Kasumi-1 (cell line): ENCODE data around the gene CCDC85C.

Source experiments
- DNase-seq, 2 experiments: peaks; one replicate each; lab custom pipeline; 2025; lab: John Stamatoyannopoulos, UW

Gene CCDC85C

GRCh38 chr14:99472937-99473336 lies 131.1 kb downstream of the CCDC85C start:
- DNase-seq, result no peak

- DNase-seq, result no peak
Measured at GRCh38 chr14:99471731-99472130, 132.3 kb downstream of the CCDC85C start.

DNA sequence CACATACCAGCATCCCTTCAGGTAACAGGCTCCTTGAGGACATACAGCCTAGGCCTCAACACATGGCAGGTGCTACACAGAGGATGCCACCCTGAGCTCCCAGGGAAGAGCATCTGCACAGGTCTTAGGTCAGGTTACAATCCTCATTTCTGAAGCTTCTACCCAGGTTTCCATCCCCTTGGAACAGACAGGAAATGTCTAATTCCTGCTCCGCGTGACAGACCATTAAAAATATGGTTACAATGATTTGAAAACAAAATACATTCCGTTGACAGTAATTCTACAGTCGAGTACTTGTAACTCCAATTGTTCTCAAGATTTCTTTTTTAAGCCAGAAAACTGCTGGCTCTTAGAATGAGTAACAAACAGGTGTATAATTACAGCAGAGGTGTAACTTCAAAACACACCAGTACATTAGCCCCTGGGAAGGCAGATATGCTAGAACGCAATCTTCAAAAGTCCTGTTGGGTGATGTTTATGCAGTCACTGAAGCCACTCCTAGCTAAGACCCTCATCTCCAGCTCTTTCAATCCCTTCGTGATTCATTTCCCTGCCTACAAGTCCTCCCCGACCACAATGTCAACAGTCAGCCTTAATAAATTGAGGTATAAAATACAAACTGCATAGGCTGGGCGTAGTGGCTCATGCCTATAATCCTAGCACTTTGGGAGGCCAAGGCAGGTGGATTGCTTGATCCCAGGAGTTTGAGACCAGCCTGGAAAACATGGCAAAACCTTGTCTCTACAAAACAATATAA lies 135.0 kb downstream of the CCDC85C start:
- DNase-seq, result no peak

DNA sequence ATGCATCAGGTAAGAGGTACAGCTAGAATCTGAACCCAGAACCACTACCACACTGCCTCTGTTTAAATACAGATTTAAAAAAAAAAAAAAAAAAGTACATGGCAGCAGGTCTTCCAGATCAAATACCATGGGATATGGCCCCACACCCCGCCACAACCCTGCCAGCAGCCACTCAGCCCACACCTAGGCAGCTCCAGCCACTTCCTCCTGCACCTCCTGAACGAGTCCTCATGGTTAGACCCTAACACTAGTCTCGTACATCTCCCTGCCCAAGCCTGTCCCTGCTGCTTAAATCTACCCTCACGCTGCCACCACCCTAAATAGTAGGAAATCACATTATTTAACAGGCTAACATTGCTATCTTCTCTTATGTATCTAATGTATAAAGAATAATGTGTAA lies 135.9 kb downstream of the CCDC85C start:
- no peak for DNase-seq

- DNase-seq, result no peak
Measured at GRCh38 chr14:99467336-99468078, 136.5 kb downstream of the CCDC85C start.

- DNase-seq, result no peak
Measured at GRCh38 chr14:99466758-99467157, 137.2 kb downstream of the CCDC85C start.

- DNase-seq, result no peak
Measured at GRCh38 chr14:99465288-99465687, 138.7 kb downstream of the CCDC85C start.

- no peak for DNase-seq
Measured at GRCh38 chr14:99463974-99464373, 140.0 kb downstream of the CCDC85C start.

DNA sequence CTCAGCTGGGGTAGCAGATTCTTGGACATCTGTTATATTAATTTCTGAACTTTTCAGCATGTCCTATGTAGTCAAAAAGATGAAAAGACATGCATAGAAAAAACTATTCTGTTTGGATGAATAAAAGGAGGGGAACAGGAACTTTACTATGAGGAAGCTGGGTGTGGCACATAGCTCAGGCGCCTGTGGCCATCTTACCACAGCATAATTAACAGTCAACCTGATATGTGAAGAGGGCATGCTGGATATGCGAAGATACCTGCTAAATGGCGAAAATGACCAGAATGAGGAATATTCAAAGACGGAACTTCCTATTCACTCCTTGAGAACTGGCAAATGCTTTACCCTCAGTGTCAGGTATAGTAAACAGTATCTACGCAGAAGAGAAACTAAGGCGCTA lies 141.8 kb downstream of the CCDC85C start:
- DNase-seq, result no peak

DNA sequence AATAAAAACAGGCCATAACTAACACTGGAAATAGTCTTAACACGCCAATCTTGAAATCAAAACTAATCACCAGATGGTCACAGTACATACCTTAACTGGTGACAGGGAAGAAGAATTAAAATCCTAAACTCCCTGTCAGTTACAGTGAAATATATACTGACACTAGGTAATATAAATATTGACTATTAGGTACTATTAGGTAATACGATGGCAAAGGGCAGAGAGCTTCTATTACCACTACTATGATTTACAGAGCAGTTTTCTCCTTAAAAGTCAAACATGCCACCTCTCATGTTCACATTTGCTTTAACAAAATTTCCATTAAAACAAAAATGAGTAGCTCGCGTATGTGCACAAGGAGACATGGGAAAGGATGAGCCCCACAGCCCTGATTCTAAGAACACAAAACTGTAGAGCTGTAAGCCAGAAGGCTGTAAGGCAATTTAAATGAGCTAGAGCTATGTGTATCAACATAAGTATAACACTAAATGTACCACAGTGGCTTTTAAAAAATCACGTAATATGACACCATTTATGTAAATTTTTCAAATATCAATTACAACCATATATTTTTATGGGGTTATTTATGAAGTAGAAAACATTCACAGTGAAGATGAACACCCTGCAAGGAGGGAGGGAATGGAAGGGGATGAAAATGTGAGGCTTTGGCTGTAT lies 142.5 kb downstream of the CCDC85C start:
- no peak for DNase-seq

- DNase-seq, result no peak
Measured at GRCh38 chr14:99460793-99461192, 143.2 kb downstream of the CCDC85C start.

DNA sequence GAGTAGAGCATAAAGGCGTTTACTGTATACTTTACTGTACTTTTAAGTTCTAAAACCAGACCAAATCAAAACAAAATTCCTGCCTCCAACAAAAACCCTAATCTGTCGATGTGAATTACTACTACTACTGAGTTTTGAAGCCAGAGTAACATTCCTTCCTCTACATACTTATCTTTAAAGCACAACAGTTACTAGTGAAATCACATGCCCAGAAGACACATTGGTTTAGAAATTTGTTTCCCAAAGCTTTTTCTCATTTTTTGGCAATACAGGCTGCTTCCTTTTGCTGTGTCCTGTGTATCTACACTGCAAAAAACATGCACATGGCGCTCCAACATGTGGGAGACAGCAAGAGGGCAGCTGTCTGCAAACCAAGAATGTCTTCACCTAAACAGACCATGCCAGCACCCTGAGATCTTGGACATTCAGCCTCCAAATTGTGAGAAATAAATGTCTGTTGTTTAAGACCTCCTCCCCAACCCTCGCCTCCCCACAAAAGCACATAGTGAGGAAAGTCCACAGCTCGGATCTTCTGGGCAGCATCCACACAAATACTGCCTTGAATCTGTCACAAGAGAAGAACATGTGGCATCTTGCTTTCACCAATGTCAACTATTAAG lies 144.4 kb downstream of the CCDC85C start:
- DNase-seq, result no peak

DNA sequence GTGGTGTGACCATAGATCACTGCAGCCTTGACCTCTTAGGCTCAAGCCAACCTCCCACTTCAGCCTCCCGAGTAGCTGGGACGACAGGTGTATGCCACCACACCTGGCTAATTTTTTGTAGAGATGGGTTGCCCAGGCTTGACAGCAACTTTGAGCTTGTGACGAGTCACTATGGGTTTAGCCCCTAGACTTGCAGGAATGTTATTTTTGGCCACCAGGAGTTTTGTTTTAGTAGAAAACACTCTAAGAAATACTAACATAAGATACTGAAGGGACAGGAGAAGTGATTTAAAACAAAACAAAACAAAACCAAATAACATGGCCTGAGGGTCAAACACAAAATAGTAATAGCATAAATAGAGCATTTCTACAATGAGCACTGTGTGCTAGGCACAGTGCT lies 149.8 kb downstream of the CCDC85C start:
- no peak for DNase-seq

GRCh38 chr14:99452968-99453367 lies 151.0 kb downstream of the CCDC85C start:
- no peak for DNase-seq

DNA sequence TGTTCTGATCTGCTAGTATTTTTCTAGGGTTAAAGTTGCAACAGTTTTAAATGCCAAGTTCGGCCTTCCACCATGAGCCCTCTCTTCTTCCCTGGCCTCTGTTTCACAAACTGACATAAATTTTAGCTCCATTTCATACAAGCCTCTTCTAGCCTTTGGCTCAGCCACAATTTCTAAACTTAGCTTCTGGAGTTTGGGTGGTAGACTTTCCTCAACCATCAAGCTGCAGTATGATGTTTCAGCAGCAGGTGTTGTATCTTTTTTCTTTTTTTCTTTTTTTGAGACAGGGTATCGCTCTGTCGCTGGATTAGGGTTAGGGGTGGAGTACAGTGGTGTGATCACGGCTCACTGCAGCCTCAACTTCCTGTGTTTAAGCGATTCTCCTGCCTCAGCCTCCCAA lies 152.8 kb downstream of the CCDC85C start:
- DNase-seq, result no peak

DNA sequence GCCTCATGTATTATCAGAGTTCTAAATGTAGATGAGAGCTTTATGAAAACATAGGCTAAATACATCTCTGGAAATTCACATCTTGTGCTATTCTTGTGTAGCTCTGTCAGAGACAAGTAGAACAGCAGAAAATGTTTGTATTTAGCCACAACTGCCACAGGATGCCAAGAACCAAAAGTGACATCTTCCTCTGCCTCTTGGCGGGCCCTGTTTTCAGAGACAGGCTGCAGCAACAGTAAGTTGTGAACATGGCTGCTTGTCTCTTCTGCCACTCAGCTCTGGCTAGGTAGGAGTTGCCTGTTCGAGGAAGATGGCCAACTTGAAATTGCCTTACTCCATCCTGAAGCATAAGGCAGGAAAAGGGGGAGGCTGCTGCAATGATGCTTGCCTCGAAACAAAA lies 153.7 kb downstream of the CCDC85C start:
- DNase-seq, result no peak
